Kidney epithelial cell (primary cell): ENCODE measurements around the gene VPS51. TPM values are rescaled to one million over a fixed set of nuclear protein-coding genes. Genes with fewer than 3 reads are reported as not detected.
A peak's percentile ranks its signal among the peaks of the same experiment; 100 is the strongest.

Experiments
- DNase-seq: peaks from one replicate; pipeline ENCODE4 v3.0.0-alpha.2; 2010; ENCODE audit warnings: low read depth
- H3K27me3 ChIP-seq: 2 replicates; pipeline ENCODE4 v1.6.0; 2011; ENCODE audit warnings: low read length; ENCODE audit not compliant: control insufficient read depth, insufficient read depth
- H3K36me3 ChIP-seq: 2 replicates; pipeline ENCODE4 v1.5.1; 2011; ENCODE audit warnings: low read length; ENCODE audit not compliant: control insufficient read depth, insufficient read depth
- H3K4me3 ChIP-seq: 2 replicates; pipeline ENCODE4 v1.5.1; 2011; ENCODE audit warnings: low read depth, mild to moderate bottlenecking, control low read depth, low read length
- CTCF ChIP-seq: IDR thresholded peaks from 2 replicates; pipeline ENCODE4 v1.5.1; 2011; ENCODE audit warnings: mild to moderate bottlenecking, moderate library complexity, low read length, control low read depth, inconsistent platforms; ENCODE audit not compliant: insufficient read depth, poor library complexity, severe bottlenecking
- total RNA-seq: library from RNA; depleted of rRNA; stranded (reverse); fragments of >200 nt; gene quantifications from 2 replicates; pipeline ENCODE4 v1.2.3, GENCODE V29; 2015

VPS51 gene
- 153 and 391 TPM in 2 replicates for total RNA-seq

GRCh38 chr11:65095974-65096806, at the start of gene VPS51:
VPS51 (plus strand) TSS chr11:65096214; CDS start chr11:65096251, 37 bp downstream.
- Histone ChIP-seq H3K27me3 (no peaks in the 10 kb centered on the region), H3K4me3 (peak within 1 kb of the TSS; percentile 67), H3K36me3 (no peaks in the 10 kb centered on the region)
- TF ChIP-seq CTCF: no peak
- DNase-seq: no peak

- no peak for TF ChIP-seq CTCF
- DNase-seq: no peak
- Histone ChIP-seq H3K27me3 (peaks cover 3% of the 10 kb centered on the region), H3K4me3 (peak overlapping the region; percentile 32), H3K36me3 (peaks cover 3% of the 10 kb centered on the region)
Observed at GRCh38 chr11:65047581-65048422, 48.2 kb upstream of the VPS51 start.

- no peak for DNase-seq
Observed at GRCh38 chr11:65051398-65051858, 44.6 kb upstream of the VPS51 start.

GRCh38 chr11:65053827-65054508, 42.0 kb upstream of the VPS51 start:
- Histone ChIP-seq H3K36me3 (no peaks in the 10 kb centered on the region), H3K4me3 (no peak overlapping the region), H3K27me3 (peaks cover 6% of the 10 kb centered on the region)
- DNase-seq: no peak
- no peak for TF ChIP-seq CTCF

More at GRCh38 chr11:65051398-65051858, 44.6 kb upstream of the VPS51 start:
- Histone ChIP-seq H3K36me3 (no peaks in the 10 kb centered on the region), H3K27me3 (peaks cover 8% of the 10 kb centered on the region), H3K4me3 (no peak overlapping the region)
- TF ChIP-seq CTCF: no peak

GRCh38 chr11:65055538-65055937, 40.5 kb upstream of the VPS51 start:
- Histone ChIP-seq H3K27me3 (peaks cover 6% of the 10 kb centered on the region), H3K4me3 (no peak overlapping the region), H3K36me3 (no peaks in the 10 kb centered on the region)
- TF ChIP-seq CTCF: no peak
- no peak for DNase-seq
